HG02943 (cell line): ENCODE measurements around the gene SDK1.

Source experiments
- ATAC-seq: cut with Tn5 transposase; IDR thresholded peaks from one replicate; pipeline ENCODE4 v1.9.1; 2021; ENCODE audit warnings: mild to moderate bottlenecking, low read depth, moderate library complexity; ENCODE audit not compliant: unreplicated experiment

The SDK1 gene

DNA sequence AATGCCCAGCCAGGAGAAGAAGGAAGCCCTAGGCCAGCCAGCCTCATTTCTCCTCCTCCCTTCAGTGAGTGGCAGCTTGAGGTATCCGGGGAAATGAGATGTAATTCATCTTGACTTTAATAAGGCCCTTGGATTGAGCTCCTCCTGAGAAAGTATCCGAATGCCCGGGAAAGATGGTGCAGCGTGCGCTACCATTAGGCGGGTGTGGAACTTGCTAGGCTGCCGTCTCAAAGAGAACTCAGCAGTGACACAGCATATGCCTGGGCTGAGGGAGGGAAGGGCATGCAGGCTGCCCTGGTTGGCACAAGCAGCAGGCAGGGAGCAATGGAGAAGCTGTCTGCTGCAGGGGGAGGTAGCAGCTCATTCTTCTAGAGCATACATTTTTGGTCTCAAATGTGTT lies 721.2 kb downstream of the SDK1 start:
- ATAC-seq = no peak

DNA sequence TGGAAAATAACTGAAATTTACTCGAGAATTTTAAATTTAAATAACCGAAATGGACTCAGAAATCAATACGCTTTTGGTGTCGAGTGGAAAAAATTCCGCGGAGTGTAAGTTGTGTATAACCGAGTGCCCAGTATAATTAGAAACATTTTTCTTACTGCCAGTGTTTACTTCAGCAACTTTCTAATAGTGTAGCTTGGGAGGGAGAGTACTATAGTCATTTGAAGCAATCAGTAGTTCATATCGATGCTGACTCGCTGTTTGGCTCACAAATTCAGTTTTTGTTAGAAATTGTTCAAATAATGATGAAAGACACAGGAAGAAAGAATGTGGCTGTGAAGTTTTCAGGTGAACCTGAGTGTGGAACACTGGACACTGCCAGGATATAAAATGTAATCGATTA lies 722.5 kb downstream of the SDK1 start:
- no peak for ATAC-seq

DNA sequence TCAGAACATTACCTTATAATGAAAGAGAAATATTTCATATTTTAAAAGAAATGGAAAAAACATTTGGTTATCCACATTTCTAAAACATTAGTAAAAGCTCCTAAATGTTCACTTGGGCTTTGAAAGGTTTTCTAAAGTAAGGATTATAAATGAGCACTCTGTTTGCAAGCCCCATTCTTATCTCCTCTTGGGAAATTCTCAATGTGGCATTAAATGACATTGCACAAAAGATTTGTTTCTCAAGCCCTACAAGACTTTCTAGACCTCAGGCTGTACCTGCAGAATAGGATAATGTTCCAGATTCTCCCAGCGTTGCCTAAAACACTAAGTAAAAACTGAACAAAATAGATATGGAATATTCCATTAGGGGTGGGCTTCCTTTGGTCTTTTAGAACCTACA lies 723.1 kb downstream of the SDK1 start:
- ATAC-seq = no peak

DNA sequence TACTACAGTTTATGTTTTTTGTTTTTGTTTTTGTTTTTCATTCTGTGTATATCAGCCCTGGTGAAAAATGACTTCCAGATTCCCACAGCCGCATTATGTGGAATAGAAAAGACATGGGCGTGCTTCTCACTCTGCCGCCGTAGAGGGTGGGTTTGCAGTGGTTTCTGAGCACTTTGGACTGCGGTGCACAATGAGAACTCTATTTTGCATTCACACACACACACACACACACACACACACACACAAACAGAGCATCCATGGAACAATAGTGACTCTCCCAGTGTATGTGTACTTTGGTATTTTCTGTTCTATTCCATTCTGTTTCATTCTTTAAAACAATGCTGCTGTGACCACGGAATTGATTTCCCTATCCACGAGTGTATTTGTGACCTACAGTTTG lies 723.8 kb downstream of the SDK1 start:
- no peak for ATAC-seq

DNA sequence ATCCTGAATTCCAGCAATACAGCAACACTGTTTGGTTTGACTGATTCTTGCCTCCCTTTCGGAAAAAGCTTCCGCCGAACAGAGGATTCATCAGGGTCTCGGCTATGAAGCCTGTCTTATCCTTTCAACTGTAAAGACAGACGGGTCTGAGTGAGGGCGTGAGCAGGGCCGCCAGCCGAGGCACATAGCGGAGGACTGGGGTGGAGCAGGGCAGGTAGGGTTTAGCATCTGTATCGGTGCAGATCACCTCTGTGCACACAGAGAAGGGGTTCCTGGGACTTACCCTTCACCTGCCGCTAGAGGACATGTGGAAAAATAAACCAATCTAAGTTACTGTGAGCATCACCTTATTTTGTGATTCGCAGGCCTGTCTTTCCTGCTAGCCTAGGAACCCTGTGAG lies 724.2 kb downstream of the SDK1 start:
- no peak for ATAC-seq

DNA sequence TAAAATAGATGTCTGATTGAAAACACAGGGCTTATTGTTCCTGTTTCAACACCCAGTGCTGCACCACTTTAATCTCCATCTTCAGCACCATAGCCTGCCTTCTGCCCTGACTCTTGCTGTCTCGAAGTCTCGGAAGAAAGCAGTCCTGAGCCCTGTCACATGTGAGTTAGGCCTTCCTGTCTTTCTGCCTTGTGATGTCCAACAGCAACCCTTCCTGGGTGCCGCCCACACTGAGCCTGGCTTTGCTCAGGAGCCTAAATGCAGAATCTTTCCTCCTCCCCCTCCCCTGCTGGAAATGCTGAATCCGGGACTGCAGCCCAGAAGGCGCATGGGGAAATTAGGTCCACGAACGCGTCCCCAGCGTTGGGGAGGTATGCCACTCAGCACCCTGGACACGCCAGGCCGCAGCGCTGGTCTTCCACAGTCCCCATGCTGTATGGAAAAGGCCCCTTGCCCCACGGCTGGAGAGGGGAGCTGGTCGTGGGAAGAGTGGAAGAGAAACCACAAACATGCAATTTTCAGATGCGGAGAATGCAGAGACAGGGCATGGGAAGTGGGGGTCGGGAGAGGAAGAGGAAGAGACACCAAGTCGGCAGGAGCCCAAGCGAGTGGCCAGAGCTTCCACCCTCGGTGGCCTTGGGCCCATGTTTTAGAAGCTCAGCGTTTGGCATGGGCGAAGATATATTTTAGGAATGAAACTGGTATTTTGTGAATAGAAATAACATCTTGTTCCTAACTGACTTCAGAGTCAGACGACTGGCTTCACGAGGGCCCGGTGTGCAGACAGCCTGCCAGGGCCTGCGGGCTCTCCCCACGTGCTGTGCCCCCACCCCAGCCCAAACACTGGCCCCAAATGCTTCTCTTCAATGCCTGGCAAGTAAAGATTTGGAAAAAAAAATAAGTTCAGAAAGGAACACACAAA lies 724.9 kb downstream of the SDK1 start:
- ATAC-seq = no peak

DNA sequence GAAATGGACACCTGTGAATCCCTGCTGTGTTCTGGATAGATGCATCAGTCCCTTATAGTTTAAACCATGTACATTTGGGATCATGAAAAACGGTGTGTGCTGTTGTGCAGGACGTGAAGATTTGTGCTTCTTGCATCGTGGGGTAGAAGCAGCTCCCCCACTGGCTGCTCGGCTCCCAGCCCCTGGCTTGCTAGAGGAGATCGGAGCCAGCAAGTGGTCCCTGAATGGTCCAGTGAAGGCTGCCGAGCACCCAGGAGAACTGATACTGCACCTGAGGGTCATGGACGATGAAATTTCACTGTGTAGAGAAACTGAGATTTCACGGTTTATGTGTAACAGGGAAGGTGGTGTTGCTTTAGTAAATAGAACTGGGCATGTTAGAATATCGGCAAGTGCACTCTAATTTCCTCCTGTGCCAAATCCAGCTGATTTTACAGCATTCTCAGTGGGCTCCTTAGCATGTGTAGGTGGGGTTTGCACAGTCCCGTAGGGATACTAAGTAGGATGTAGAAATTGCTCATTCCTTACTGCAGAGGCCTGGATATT lies 726.0 kb downstream of the SDK1 start:
- ATAC-seq = no peak

DNA sequence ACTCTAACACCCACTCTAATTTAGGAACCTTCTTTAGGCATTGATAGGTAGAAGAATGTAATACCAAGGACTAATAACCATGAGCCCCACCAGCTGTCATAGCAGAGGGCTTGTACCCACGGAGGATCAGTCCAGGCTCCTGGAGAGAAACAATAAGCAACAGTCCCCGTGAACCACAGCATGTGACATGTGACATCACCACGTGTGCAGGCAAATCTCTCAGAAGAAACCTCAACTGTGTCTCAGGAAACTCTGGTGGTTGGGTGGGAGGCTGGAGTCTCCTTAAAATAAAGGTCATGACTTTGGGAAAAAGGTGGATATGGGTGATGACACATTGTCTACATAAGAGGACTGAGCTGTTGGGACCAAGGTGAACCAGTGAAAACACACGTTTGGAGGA lies 727.2 kb downstream of the SDK1 start:
- ATAC-seq = no peak

DNA sequence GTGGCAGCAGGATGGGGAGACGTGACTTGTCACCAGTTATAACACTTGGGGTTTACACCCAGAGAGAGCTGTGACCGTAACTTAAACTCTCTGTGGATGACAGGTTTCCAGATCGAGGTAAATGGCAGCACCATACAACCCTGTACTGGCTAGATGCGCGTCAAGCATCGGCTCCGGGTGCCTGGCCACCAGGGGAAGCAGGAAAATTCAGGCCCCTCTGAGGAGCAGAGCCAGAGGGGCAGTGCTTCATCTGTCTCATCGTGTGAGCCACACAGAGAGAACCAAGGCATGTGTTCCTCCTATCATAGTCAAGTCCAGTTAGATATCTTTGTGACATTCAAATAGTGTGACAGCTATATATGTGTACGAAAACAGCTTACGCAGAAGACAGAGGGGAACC lies 728.9 kb downstream of the SDK1 start:
- ATAC-seq = no peak

DNA sequence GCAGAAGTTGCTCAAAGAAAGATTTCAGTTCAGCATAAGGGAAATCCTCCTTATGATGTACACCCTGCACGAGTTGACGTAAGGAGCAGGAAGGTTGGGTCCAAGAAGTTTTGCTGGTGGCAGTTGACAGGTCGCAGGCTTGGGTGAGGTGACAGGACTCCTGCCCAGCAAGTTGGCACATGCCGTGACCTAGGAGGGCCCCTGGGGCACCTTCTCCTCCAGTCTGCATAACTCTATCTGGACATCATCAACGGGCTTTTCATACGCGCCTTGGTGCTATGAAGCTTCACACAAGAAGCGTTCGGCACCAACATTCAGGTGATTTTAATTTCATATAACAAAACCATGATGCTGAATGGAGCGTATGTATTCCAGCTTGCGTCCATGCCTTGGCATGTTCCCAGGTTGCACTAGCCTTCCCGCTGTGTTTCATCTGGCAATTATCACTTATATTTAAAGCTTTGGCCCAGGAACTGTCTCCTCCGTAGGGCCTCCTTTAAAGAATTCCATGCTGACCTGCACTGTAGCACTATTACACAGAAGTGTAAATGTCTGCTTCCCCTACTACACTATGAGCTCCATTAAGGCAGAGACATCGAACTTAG lies 729.4 kb downstream of the SDK1 start:
- no peak for ATAC-seq

DNA sequence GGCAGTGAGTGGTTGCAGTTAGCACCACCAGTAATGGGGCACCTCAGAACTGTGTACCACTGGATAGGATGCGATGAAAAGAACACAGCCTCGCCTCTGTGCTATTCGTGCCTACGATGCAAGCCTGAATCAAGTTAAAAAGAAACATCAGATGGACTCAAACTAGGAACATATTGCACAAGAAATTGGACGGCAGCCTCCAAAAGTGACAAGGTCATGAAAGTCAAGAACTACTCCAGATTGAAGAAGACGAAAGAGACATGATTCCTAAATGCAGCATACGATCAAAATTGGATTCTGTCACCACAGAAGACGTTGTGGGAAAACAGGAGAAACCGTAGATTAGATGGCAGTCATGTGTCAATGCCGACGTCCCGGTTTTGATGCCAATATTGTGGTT lies 732.9 kb downstream of the SDK1 start:
- no peak for ATAC-seq

DNA sequence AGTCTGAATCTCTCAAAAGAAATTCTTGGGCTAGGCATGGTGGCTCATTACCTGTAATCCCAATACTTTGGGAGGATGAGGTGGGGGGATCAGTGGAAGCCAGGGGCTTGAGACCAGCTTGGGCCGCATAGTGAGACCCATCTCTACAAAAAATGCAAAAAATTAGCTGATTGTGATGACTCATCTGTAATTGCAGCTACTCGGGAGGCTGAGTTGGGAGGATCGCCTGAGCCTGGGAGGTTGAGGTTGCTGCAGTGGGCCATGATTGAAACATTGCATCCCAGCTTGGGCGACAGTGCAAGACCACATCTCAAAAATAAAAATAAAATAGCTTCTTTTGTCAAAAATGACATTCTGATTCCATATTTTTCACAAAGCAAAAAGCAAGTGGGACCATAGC lies 736.3 kb downstream of the SDK1 start:
- no peak for ATAC-seq

DNA sequence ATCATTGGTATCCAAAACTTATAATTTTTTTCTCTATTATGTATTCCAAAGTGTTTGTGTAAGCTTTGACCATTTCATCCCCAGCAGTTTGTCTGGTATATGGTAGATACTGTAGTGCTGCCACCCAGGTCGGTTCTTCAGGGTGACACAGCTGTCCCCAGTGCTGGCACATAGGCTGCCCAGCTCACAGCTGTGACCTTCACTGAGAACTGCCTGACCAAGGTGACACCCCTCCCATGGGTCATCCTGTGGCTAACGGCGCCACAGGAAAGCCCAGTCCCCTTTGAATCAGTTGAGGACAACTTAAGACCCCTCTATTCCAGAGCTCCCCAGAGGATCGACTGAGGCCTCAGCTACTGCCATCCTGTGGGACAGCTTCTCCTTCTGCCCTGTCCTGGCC lies 736.8 kb downstream of the SDK1 start:
- ATAC-seq = no peak

DNA sequence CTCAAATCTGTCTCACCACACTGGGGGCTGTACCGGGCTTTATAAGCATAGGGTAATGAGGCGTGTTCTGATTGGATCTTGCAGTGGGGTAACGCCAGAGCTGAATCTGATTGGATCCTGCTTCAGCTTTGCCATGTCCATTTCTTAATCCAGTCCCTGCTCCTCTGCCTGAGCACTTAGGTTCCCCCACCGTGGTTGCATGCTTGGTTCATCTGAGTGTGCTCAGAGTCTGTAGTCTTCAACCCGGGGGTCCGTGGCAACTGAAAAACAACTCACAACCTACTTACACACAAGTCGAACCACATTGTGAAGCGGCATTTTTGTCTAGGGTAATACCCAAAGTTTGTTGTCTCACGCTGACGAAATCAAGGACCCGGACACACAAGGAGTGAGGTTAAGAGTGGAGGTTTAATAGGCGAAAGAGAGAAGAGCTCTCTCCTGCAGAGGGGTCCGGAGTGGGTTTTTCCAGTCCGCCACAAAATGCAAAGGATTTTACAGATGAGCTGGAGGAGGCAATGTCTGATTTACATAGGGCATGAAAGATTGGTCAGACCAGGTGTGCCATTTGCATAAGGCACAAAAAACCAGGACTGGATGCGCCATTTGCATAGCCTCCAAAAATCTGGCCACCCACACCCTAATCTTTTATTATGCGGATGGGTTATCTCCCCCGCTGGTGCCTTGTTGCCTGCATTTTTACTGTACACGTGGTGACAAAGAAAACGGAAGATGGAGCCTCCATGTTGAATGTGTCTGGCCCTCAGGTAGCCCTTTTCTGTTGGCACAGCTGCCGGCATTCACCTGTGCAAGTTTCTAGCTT lies 739.3 kb downstream of the SDK1 start:
- no peak for ATAC-seq

DNA sequence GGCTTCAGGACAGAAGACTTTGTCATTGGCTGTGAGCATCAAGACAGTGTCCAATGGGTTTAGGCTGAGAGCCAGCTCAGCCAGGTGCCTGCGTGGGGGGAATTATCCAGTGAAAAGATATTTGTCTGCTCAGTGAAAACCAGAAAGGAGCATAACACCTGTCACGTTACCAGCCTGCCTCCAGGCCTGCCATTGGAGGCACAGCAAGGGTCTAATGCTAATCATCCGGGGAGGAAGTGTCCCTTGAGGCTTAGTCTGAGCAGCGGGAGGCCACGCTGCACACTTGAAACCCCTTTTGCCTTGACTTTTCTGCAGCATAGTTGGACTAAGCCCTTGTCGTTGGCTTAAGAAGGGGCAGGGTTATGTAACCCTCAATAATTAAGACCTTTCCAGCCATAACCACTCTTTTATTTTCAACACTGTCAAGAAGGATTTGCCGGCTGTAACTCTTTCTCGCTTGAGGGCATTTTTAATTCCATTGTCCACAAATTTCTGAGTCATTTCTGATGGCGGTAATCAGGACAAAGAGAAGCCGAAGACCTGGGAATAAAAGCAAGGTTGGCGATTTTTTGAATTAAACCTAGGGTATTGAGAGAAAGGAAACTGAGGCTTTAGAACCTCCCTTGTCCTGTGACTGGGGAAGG lies 741.5 kb downstream of the SDK1 start:
- ATAC-seq = no peak

DNA sequence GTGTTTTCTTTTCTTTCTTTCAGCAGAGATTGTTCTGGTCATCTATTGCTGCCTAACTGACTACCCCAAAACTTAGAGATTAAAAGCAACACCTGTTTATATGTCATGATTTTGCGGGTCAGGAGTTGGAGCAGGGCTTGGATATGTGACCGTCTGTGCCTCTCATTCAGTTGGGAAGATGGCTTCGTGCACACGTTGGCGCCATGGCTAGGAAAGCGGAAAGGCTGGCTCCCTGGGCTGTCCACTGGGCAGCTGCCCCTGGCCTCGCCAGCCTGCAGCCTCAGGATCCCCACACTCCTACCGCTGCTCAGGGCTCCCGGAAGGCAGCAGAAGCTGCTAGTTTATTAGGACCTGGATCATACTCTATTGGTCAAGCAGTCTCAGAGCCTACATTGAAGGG lies 742.9 kb downstream of the SDK1 start:
- no peak for ATAC-seq

DNA sequence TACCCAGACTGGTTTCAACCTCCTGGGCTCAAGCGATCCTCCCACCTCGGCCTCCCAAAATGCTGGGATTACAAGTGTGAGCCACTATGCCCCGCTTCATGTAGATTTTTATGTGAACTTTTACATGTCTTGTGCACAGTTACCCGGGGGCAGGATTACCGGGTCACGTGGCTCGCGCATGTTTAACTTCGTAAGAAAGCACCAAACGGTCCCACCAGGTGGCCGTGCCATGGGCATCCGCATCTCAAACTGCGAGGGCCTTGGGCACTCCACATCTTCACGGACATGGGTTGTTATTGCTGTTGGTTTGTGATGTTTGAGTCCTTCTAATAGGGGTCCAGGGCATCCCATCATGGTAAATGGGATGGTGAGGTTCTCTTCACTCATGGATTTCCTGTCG lies 744.4 kb downstream of the SDK1 start:
- no peak for ATAC-seq

DNA sequence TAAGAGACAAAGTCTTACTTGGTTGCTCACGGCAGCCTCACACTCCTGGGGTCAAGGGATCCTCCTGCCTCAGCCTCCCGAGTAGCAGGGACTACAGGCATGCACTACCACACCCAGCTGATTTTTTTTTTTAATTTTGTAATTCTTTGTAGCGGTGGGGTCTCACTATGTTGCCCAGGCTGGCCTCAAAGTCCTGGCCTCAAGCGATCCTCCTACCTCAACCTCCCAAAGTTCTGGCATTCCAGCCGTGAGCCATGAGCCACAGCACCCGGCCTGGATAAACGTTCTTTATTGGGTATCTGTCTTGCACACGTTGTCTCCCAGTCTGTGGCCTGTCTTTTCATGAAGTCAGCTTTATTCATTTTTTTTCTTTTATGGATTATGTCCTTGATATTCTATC lies 744.9 kb downstream of the SDK1 start:
- no peak for ATAC-seq

DNA sequence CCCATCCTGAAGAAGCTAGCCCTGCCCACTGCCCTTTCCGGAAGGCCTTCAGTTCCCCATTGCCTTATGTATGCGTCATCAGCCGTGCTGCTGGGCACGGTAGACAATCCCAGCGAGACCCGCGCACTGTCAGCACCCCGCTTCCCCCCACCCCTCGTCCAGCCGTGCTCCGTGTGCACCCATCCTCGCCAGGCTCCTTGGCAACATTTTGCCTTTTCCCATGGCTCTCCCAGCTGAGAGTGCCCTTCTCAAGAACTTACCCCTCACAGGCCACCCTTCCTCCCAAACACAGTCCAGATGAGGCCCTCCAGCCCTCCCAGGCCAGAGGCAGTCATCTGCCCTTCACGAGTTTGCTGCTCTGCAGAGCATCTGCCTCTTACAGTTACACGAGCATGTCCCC lies 747.3 kb downstream of the SDK1 start:
- ATAC-seq = no peak

DNA sequence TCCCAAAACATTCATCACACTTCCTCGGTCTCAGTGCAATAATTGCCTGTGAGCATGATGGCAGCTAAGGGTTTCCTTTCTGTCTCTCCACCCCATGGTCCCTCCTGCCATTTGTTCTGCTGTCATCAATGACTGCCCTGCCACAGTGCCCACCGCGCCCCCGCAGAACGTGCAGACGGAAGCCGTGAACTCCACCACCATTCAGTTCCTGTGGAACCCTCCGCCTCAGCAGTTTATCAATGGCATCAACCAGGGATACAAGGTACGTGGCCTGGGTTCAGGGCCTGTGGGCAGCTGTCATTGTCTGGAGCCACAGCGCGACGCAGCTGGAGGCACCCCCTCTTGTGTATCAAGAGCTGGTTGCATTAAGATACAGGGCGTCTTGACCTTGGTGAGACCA lies 748.1 kb downstream of the SDK1 start:
- no peak for ATAC-seq
